Neural progenitor cell (in vitro differentiated cells): ENCODE results near the gene PRICKLE2. TPM values are rescaled to one million over a fixed set of nuclear protein-coding genes. Genes with fewer than 3 reads are reported as not detected.

Source experiments
- DNase-seq: peaks from one replicate; pipeline ENCODE4 v3.0.0-alpha.2; 2016; ENCODE audit warnings: low spot score
- H2AFZ ChIP-seq: fragments of 200-600 bp; sonication (generic); replicated peaks from 2 replicates; pipeline ENCODE4 v1.6.1; 2016; ENCODE audit warnings: antibody characterized with exemption
- H3F3A ChIP-seq: fragments of 200-600 bp; sonication (generic); 2 replicates; pipeline ENCODE4 v1.6.1; 2016; ENCODE audit warnings: antibody characterized with exemption, low read depth
- H3K27ac ChIP-seq: fragments of 200-600 bp; sonication (generic); 2 replicates; pipeline ENCODE4 v1.5.1; 2016; ENCODE audit warnings: mild to moderate bottlenecking
- H3K27me3 ChIP-seq: fragments of 200-600 bp; sonication (generic); 2 replicates; pipeline ENCODE4 v1.6.1; 2016; ENCODE audit warnings: mild to moderate bottlenecking, moderate library complexity
- H3K36me3 ChIP-seq: fragments of 200-600 bp; sonication (generic); 2 replicates; pipeline ENCODE4 v1.5.1; 2016
- H3K4me1 ChIP-seq: fragments of 200-600 bp; sonication (generic); 2 replicates; pipeline ENCODE4 v1.6.1; 2016; ENCODE audit warnings: mixed run types
- H3K4me2 ChIP-seq: fragments of 200-600 bp; sonication (generic); 2 replicates; pipeline ENCODE4 v1.6.1; 2016
- H3K4me3 ChIP-seq: fragments of 200-600 bp; sonication (generic); 2 replicates; pipeline ENCODE4 v1.5.1; 2016
- H3K79me2 ChIP-seq: fragments of 200-600 bp; sonication (generic); 2 replicates; pipeline ENCODE4 v1.6.1; 2016; ENCODE audit warnings: low read depth
- H3K9ac ChIP-seq: fragments of 200-600 bp; sonication (generic); 2 replicates; pipeline ENCODE4 v1.6.1; 2016
- H3K9me3 ChIP-seq: fragments of 200-600 bp; sonication (generic); 2 replicates; pipeline ENCODE4 v1.5.1; 2016; ENCODE audit warnings: low read depth
- H4K20me1 ChIP-seq: fragments of 200-600 bp; sonication (generic); 2 replicates; pipeline ENCODE4 v1.6.1; 2016; ENCODE audit warnings: low read depth
- H3K27ac Mint-ChIP-seq: 3 replicates; pipeline ENCODE4 v1.8.0; 2021; ENCODE audit warnings: mixed read lengths
- H3K27me3 Mint-ChIP-seq: 2 replicates; pipeline ENCODE4 v1.8.0; 2022; ENCODE audit warnings: low read depth, mild to moderate bottlenecking, inconsistent platforms, moderate library complexity, mixed read lengths; ENCODE audit not compliant: insufficient read depth
- H3K36me3 Mint-ChIP-seq: 3 replicates; pipeline ENCODE4 v1.8.0; 2021; ENCODE audit warnings: mixed read lengths
- H3K4me1 Mint-ChIP-seq: 3 replicates; pipeline ENCODE4 v1.8.0; 2021; ENCODE audit warnings: mixed read lengths
- H3K4me3 Mint-ChIP-seq: 3 replicates; pipeline ENCODE4 v1.8.0; 2021; ENCODE audit warnings: mild to moderate bottlenecking, moderate library complexity, mixed read lengths
- H3K9me3 Mint-ChIP-seq: 3 replicates; pipeline ENCODE4 v1.8.0; 2020; ENCODE audit warnings: mixed read lengths
- EZH2 ChIP-seq: fragments of 200-600 bp; sonication (generic); IDR thresholded peaks from 2 replicates; pipeline ENCODE4 v1.6.1; 2017; ENCODE audit warnings: antibody characterized with exemption, mild to moderate bottlenecking, moderate library complexity
- EZH2phosphoT487 ChIP-seq: fragments of 200-600 bp; sonication (generic); IDR thresholded peaks from 2 replicates; pipeline ENCODE4 v1.6.1; 2017; ENCODE audit warnings: antibody characterized with exemption
- total RNA-seq: library from RNA; depleted of rRNA; stranded (reverse); fragments of >200 nt; gene quantifications from 2 replicates; pipeline ENCODE4 v1.2.3, GENCODE V29; 2015; ENCODE audit warnings: low replicate concordance
- TF ChIP-seq, protein P1 (sequence below): fragments of 200-600 bp; sonication (generic); IDR thresholded peaks from 2 replicates; pipeline ENCODE4 v1.5.1; 2017; ENCODE audit warnings: antibody characterized with exemption, mild to moderate bottlenecking

PRICKLE2 gene
- total RNA-seq, 1 donor from 2014 or later: 11.5 TPM

DNA sequence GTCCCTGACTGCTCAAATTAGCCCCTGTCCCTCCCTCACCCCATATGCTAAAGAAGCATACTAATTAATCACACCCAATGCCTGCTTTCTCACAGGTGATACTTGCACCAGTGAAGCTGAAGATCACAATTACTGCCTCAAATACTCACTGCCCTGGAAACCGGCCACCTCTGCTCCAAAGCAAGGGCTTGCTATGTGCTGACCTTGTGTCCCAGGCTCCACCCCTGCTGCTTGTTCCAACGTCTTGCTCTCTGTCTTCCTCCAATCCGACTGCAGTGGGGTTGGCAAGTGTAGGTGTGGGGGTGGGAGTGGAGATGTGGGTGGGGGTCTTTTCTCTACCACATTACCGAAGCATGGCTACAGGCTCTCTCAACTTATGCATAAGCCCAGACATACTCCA is 146.3 kb downstream of the PRICKLE2 start:
- Mint-ChIP-seq H3K9me3 (peaks cover 4% of the 10 kb centered on the region), H3K27me3 (peaks cover 7% of the 10 kb centered on the region)

DNA sequence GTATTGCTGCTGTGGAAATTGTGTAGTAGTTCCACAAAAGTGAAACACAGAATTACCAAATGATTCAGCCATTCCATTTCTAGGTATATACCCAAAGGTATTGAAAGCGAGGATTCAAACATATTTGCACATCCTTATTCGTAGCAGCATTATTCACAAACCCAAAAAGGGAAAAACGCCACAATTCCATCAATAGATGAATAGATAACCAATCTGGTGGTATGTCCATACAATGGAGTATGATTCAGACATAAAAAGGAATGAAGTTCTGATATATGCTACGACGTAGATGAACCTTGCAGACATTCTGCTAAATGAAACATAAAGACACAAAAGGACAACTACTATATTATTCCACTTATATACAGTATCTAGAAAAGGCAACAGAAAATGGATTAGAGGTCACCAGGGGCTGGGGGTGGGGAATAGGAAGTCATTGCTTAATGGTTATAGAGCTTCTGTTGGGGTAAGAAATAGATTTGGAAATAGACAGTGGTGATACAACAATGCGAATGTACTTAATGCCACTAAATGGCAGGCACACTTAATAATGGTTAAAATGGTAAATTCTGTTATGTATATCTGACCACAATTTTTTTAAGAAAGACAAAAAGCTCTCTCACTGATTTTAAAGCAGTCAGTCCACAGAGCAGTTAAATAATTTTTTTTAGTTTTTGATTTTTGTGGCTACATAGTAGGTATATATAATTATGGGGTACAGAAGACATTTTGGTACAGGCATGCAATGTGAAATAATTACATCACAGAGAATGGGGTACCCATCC is 150.2 kb downstream of the PRICKLE2 start:
- H3K36me3 ChIP-seq: no peaks in the 10 kb centered on the region

More for the DNA sequence above, 146.3 kb downstream of the PRICKLE2 start:
- no peaks in the 10 kb centered on the region for H3K79me2 ChIP-seq
- H3K4me1 ChIP-seq: no peaks in the 10 kb centered on the region
- no peaks in the 10 kb centered on the region for H3F3A ChIP-seq
- Mint-ChIP-seq H3K27ac (no peak overlapping the region), H3K4me3 (no peak overlapping the region), H3K36me3 (no peaks in the 10 kb centered on the region), H3K4me1 (peaks cover 6% of the 10 kb centered on the region)
- DNase-seq: no peak
- no peaks in the 10 kb centered on the region for H3K9me3 ChIP-seq
- no peaks in the 10 kb centered on the region for H3K36me3 ChIP-seq
- H3K27ac ChIP-seq: no peak overlapping the region
- H3K4me2 ChIP-seq: no peak overlapping the region
- no peak overlapping the region for H3K9ac ChIP-seq
- TF ChIP-seq, protein P1, sequence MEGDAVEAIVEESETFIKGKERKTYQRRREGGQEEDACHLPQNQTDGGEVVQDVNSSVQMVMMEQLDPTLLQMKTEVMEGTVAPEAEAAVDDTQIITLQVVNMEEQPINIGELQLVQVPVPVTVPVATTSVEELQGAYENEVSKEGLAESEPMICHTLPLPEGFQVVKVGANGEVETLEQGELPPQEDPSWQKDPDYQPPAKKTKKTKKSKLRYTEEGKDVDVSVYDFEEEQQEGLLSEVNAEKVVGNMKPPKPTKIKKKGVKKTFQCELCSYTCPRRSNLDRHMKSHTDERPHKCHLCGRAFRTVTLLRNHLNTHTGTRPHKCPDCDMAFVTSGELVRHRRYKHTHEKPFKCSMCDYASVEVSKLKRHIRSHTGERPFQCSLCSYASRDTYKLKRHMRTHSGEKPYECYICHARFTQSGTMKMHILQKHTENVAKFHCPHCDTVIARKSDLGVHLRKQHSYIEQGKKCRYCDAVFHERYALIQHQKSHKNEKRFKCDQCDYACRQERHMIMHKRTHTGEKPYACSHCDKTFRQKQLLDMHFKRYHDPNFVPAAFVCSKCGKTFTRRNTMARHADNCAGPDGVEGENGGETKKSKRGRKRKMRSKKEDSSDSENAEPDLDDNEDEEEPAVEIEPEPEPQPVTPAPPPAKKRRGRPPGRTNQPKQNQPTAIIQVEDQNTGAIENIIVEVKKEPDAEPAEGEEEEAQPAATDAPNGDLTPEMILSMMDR: no peak
- TF ChIP-seq EZH2 (no peak), EZH2phosphoT487 (no peak)
- H3K27me3 ChIP-seq: no peaks in the 10 kb centered on the region
- H2AFZ ChIP-seq: no peak overlapping the region
- no peaks in the 10 kb centered on the region for H4K20me1 ChIP-seq
- H3K4me3 ChIP-seq: no peak overlapping the region

DNA sequence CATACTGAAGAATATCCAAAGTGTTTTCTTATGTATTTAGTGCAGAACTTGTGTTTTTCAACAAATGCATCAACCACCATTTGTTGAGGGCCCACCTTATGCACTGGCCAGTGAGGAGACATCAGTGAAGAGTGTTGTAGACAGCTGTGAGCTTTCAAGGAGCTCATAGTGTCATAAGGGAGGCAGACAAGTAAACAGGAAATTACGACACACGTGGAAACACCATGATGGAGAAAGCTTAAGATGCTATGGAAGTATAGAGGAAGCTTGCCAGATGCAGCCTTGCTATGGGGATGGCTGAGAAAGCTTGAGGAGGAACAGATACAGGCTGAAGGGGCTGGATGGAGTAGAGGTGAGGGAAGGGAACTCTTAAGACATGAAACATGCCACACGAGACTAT is 151.2 kb downstream of the PRICKLE2 start:
- Histone ChIP-seq H3K4me2 (no peak overlapping the region), H3K27me3 (no peaks in the 10 kb centered on the region), H3K9me3 (no peaks in the 10 kb centered on the region), H2AFZ (no peak overlapping the region), H3K79me2 (no peaks in the 10 kb centered on the region), H3K4me3 (no peak overlapping the region), H3F3A (no peaks in the 10 kb centered on the region), H3K36me3 (no peaks in the 10 kb centered on the region), H3K4me1 (no peaks in the 10 kb centered on the region), H3K9ac (no peak overlapping the region), H4K20me1 (no peaks in the 10 kb centered on the region), H3K27ac (no peak overlapping the region)
- DNase-seq: no peak
- Mint-ChIP-seq H3K36me3 (no peaks in the 10 kb centered on the region), H3K27ac (no peak overlapping the region), H3K9me3 (peaks cover 4% of the 10 kb centered on the region), H3K4me3 (no peak overlapping the region), H3K27me3 (no peaks in the 10 kb centered on the region), H3K4me1 (peaks cover 8% of the 10 kb centered on the region)
- no peak for TF ChIP-seq EZH2phosphoT487
- TF ChIP-seq, protein P1: no peak
- TF ChIP-seq EZH2: no peak

More for the DNA sequence above, 150.2 kb downstream of the PRICKLE2 start:
- no peak overlapping the region for H3K27ac ChIP-seq
- H4K20me1 ChIP-seq: no peaks in the 10 kb centered on the region
- H3K9me3 ChIP-seq: no peaks in the 10 kb centered on the region
- no peaks in the 10 kb centered on the region for H3K79me2 ChIP-seq
- no peak overlapping the region for H3K4me3 ChIP-seq
- Mint-ChIP-seq H3K4me3 (no peak overlapping the region), H3K27ac (no peak overlapping the region), H3K9me3 (peaks cover 4% of the 10 kb centered on the region), H3K36me3 (no peaks in the 10 kb centered on the region), H3K27me3 (no peaks in the 10 kb centered on the region), H3K4me1 (peaks cover 10% of the 10 kb centered on the region)
- H3K4me2 ChIP-seq: no peak overlapping the region
- no peaks in the 10 kb centered on the region for H3K27me3 ChIP-seq
- no peak overlapping the region for H2AFZ ChIP-seq
- no peak overlapping the region for H3K9ac ChIP-seq
- no peaks in the 10 kb centered on the region for H3K4me1 ChIP-seq
- TF ChIP-seq, protein P1: no peak
- no peak for TF ChIP-seq EZH2phosphoT487
- no peak for TF ChIP-seq EZH2
- no peaks in the 10 kb centered on the region for H3F3A ChIP-seq
- no peak for DNase-seq
